HL-60 (cell line): ENCODE results near the gene SUGP2.

Experiments
- CTCF ChIP-seq: IDR thresholded peaks from one replicate; pipeline ENCODE4 v1.5.1; 2011; ENCODE audit warnings: low read length, control low read depth, inconsistent platforms; ENCODE audit not compliant: insufficient read depth
- POLR2AphosphoS5 ChIP-seq: IDR thresholded peaks from 2 replicates; pipeline ENCODE4 v1.6.1; 2012; ENCODE audit warnings: low read depth
- REST ChIP-seq: IDR thresholded peaks from 2 replicates; pipeline ENCODE4 v1.6.1; 2012; ENCODE audit warnings: low read depth; ENCODE audit not compliant: insufficient replicate concordance
- SPI1 ChIP-seq: IDR thresholded peaks from 2 replicates; pipeline ENCODE4 v1.6.1; 2012; ENCODE audit warnings: low read depth, mild to moderate bottlenecking, borderline replicate concordance

- TF ChIP-seq CTCF (no peak), POLR2AphosphoS5 (no peak), SPI1 (no peak), REST (no peak)
Measured at GRCh38 chr19:18982669-18983068, 50.6 kb downstream of the SUGP2 start.
